NCI-H1092 treated with DMSO at 0.1 percent for 48 hours (cell line): ENCODE data around the gene ATOX1.
"Not testable (repeated sequence)": the region's sequence is repeated elsewhere in the genome, so short reads cannot be mapped to it uniquely, and the experiment has no call there.

Experiments used
- DNase-seq: peaks from one replicate; lab custom pipeline; 2025; lab: John Stamatoyannopoulos, UW

ATOX1 gene

GRCh38 chr5:151733358-151734063 lies 24.9 kb downstream of the ATOX1 start:
- DNase-seq, result no peak

- DNase-seq, result no peak
These were observed 28.1 kb downstream of the ATOX1 start for GRCh38 chr5:151730381-151730780.

GRCh38 chr5:151729597-151729996 lies 28.8 kb downstream of the ATOX1 start:
- not testable (repeated sequence) for DNase-seq

- DNase-seq, result no peak
These were observed 34.1 kb downstream of the ATOX1 start for GRCh38 chr5:151724360-151724759.

- DNase-seq, result no peak
These were observed 35.9 kb downstream of the ATOX1 start for GRCh38 chr5:151722546-151722945.

- DNase-seq, result no peak
These were observed 36.5 kb downstream of the ATOX1 start for GRCh38 chr5:151721812-151722391.

GRCh38 chr5:151721087-151721646 lies 37.3 kb downstream of the ATOX1 start:
- no peak for DNase-seq

- no peak for DNase-seq
These were observed 38.2 kb downstream of the ATOX1 start for GRCh38 chr5:151720215-151720614.

- no peak for DNase-seq
These were observed 39.0 kb downstream of the ATOX1 start for GRCh38 chr5:151719228-151720000.

GRCh38 chr5:151718646-151719045 lies 39.8 kb downstream of the ATOX1 start:
- no peak for DNase-seq

- no peak for DNase-seq
These were observed 40.3 kb downstream of the ATOX1 start for GRCh38 chr5:151718153-151718552.

GRCh38 chr5:151717416-151717815 lies 41.0 kb downstream of the ATOX1 start:
- no peak for DNase-seq

- no peak for DNase-seq
These were observed 49.2 kb downstream of the ATOX1 start for GRCh38 chr5:151709109-151709735.

GRCh38 chr5:151708126-151708525 lies 50.3 kb downstream of the ATOX1 start:
- no peak for DNase-seq

- no peak for DNase-seq
These were observed 50.9 kb downstream of the ATOX1 start for GRCh38 chr5:151707567-151707966.

GRCh38 chr5:151706906-151707305 lies 51.5 kb downstream of the ATOX1 start:
- DNase-seq, result no peak

GRCh38 chr5:151703780-151704179 lies 54.7 kb downstream of the ATOX1 start:
- no peak for DNase-seq

GRCh38 chr5:151703227-151703626 lies 55.2 kb downstream of the ATOX1 start:
- DNase-seq, result peak; percentile 4

GRCh38 chr5:151700820-151701219 lies 57.6 kb downstream of the ATOX1 start:
- no peak for DNase-seq

GRCh38 chr5:151700296-151700695 lies 58.1 kb downstream of the ATOX1 start:
- no peak for DNase-seq

GRCh38 chr5:151699071-151699901 lies 59.1 kb downstream of the ATOX1 start:
- no peak for DNase-seq
